Right kidney (tissue), 1 donor: Measurements from ENCODE around the gene NCKAP5.

ENCODE experiments used
- DNase-seq: peaks from one replicate; pipeline ENCODE4 v3.0.0-alpha.2; 2016

Gene NCKAP5

GRCh38 chr2:132936791-132937190 is 631.5 kb downstream of the NCKAP5 start:
- DNase-seq = no peak

GRCh38 chr2:132936261-132936660 is 632.0 kb downstream of the NCKAP5 start:
- no peak for DNase-seq

- no peak for DNase-seq
Observed at GRCh38 chr2:132929786-132930185, 638.5 kb downstream of the NCKAP5 start.

- DNase-seq = no peak
Observed at GRCh38 chr2:132923787-132924186, 644.5 kb downstream of the NCKAP5 start.

GRCh38 chr2:132915812-132916549 is 652.3 kb downstream of the NCKAP5 start:
- DNase-seq = no peak

GRCh38 chr2:132911726-132912724 is 656.2 kb downstream of the NCKAP5 start:
- peak; percentile 39 for DNase-seq

GRCh38 chr2:132910432-132910831 is 657.8 kb downstream of the NCKAP5 start:
- DNase-seq = no peak

- DNase-seq = no peak
Observed at GRCh38 chr2:132909427-132909826, 658.8 kb downstream of the NCKAP5 start.

GRCh38 chr2:132904142-132904842 is 664.0 kb downstream of the NCKAP5 start:
- DNase-seq = no peak

GRCh38 chr2:132902626-132903025 is 665.6 kb downstream of the NCKAP5 start:
- no peak for DNase-seq

- DNase-seq = no peak
Observed at GRCh38 chr2:132901661-132902060, 666.6 kb downstream of the NCKAP5 start.

GRCh38 chr2:132897111-132897510 is 671.2 kb downstream of the NCKAP5 start:
- DNase-seq = no peak

- no peak for DNase-seq
Observed at GRCh38 chr2:132896073-132896472, 672.2 kb downstream of the NCKAP5 start.

GRCh38 chr2:132891498-132891897 is 676.8 kb downstream of the NCKAP5 start:
- DNase-seq = no peak

- no peak for DNase-seq
Observed at GRCh38 chr2:132886574-132886973, 681.7 kb downstream of the NCKAP5 start.

GRCh38 chr2:132884705-132885104 is 683.6 kb downstream of the NCKAP5 start:
- DNase-seq = no peak

- no peak for DNase-seq
Observed at GRCh38 chr2:132884292-132884691, 684.0 kb downstream of the NCKAP5 start.

- no peak for DNase-seq
Observed at GRCh38 chr2:132883430-132883829, 684.8 kb downstream of the NCKAP5 start.

GRCh38 chr2:132881546-132881945 is 686.7 kb downstream of the NCKAP5 start:
- no peak for DNase-seq

GRCh38 chr2:132877923-132878322 is 690.3 kb downstream of the NCKAP5 start:
- no peak for DNase-seq

GRCh38 chr2:132876745-132877391 is 691.4 kb downstream of the NCKAP5 start:
- no peak for DNase-seq

- DNase-seq = no peak
Observed at GRCh38 chr2:132875193-132875592, 693.1 kb downstream of the NCKAP5 start.
